Transverse colon (tissue), 4 donors: Measurements from ENCODE around the gene ARL11. TPM values are rescaled to one million over a fixed set of nuclear protein-coding genes. Genes with fewer than 3 reads are reported as not detected.
"Not testable (repeated sequence)": the region's sequence is repeated elsewhere in the genome, so short reads cannot be mapped to it uniquely, and the experiment has no call there.

Source experiments
- DNase-seq: peaks from one replicate; pipeline ENCODE4 v3.0.0-alpha.2; 2019
- H3K27ac ChIP-seq, 4 donors: fragments of 200-600 bp; sonication (generic); 2 replicates each; pipeline ENCODE4 v1.5.1; 2016 to 2018; ENCODE audit warnings: inconsistent platforms in 4 of 4
- H3K27me3 ChIP-seq: fragments of 200-600 bp; sonication (generic); 2 replicates; pipeline ENCODE4 v1.5.1; 2017; ENCODE audit warnings: inconsistent platforms
- H3K36me3 ChIP-seq, 4 donors: fragments of 200-600 bp; sonication (generic); 2 replicates each; pipeline ENCODE4 v1.5.1; 2017 to 2019; ENCODE audit warnings: inconsistent platforms in 4 of 4
- H3K4me1 ChIP-seq, 4 donors: fragments of 200-600 bp; sonication (generic); 2 replicates each; pipeline ENCODE4 v1.5.1; 2017 to 2020; ENCODE audit warnings: inconsistent platforms in 4 of 4
- H3K4me3 ChIP-seq, 4 donors: fragments of 200-600 bp; sonication (generic); 1 replicate in 1 of 4; 2 replicates in 3 of 4; pipeline versions ENCODE4 v1.5.1 to v1.6.1; 2017 to 2019; ENCODE audit warnings: inconsistent platforms in 4 of 4
- H3K9me3 ChIP-seq, 2 donors: fragments of 200-600 bp; sonication (generic); 2 replicates each; pipeline ENCODE4 v1.5.1; 2017 to 2019; ENCODE audit warnings: inconsistent platforms in 2 of 2
- CTCF ChIP-seq, 5 experiments: fragments of 200-600 bp in 3 of 5; fragments of 450-650 bp in 2 of 5; sonication (generic) in 3 of 5; IDR thresholded peaks; 1 replicate in 2 of 5; 2 replicates in 3 of 5; pipeline ENCODE4 v1.5.1; 2016 to 2017; ENCODE audit warnings: antibody characterized with exemption in 5 of 5, inconsistent platforms in 3 of 5, mild to moderate bottlenecking in 2 of 5, moderate library complexity in 1 of 5
- EP300 ChIP-seq: sonication (generic); formaldehyde crosslinking; IDR thresholded peaks from one replicate; pipeline ENCODE4 v1.6.1; 2017; ENCODE audit warnings: antibody characterized with exemption, low read depth
- POLR2A ChIP-seq: fragments of 450-650 bp; IDR thresholded peaks from one replicate; pipeline ENCODE4 v1.6.1; 2016; ENCODE audit warnings: antibody characterized with exemption, mild to moderate bottlenecking, moderate library complexity
- POLR2AphosphoS5 ChIP-seq, 3 donors: sonication (generic); formaldehyde crosslinking; IDR thresholded peaks; one replicate each; pipeline ENCODE4 v1.6.1; 2016; ENCODE audit warnings: antibody characterized with exemption in 3 of 3
- WGBS, 2 donors: methylation state at CpG; one replicate each; pipeline ENCODE4 v1.1.5; 2018; ENCODE audit warnings: low coverage in 1 of 2; 5-methylcytosine and 5-hydroxymethylcytosine counted together
- in situ Hi-C, 4 donors: fragments of 200-750 bp; cut with MboI; loops; one replicate each; pipeline versions ENCODE4 v1.15.0 to v1.15.1; 2017; ENCODE audit warnings: low sequenced_read_pairs in 3 of 4, low pct_ligation_motif_present in 1 of 4, low pct_unique_long_range_greater_than_20kb in 1 of 4
- intact Hi-C: fragments of 100-400 bp; cut with DNase I; formaldehyde crosslinking; loops from one replicate; pipeline ENCODE4 v1.15.1; 2023; ENCODE audit warnings: low total_unique reads
- total RNA-seq, 4 donors: library from RNA; depleted of rRNA; stranded (reverse); fragments of >200 nt; gene quantifications; one replicate each; pipeline ENCODE4 v1.1.0, GENCODE V29; 2016

ARL11 gene
- total RNA-seq, 4 donors from 2014 or later, result 0.68 to 0.79 TPM; not detected in 2

- in situ Hi-C loops, result loop anchor here in 1 of 4 donors (25.0 kb wide), 1 partner anchor 323 kb away; no protein-coding TSS in a partner anchor
- no peaks in the 10 kb centered on the region for H3K9me3 ChIP-seq
- H3K36me3 ChIP-seq, result no peaks in the 10 kb centered on the region
- WGBS, 2 donors, result 83 to 90% methylated on average over 1 of the region's 1 CpG
- H3K27ac ChIP-seq, result no peak overlapping the region
- no peak for DNase-seq
- H3K4me1 ChIP-seq, result peaks cover 0 to 5% (median 0%) of the 10 kb centered on the region in 4 donors
- no peak for TF ChIP-seq POLR2A
- TF ChIP-seq EP300, result no peak
- no peak for TF ChIP-seq CTCF (IDR thresholded peaks at IDR 0.05)
- TF ChIP-seq POLR2AphosphoS5 (IDR thresholded peaks at IDR 0.05), result no peak
- intact Hi-C loops, result no loop called here
- no peaks in the 10 kb centered on the region for H3K27me3 ChIP-seq
- no peak overlapping the region for H3K4me3 ChIP-seq
Observed at GRCh38 chr13:49610176-49610575, 18.1 kb upstream of the ARL11 start.

- H3K36me3 ChIP-seq, H3K4me1 ChIP-seq, H3K4me3 ChIP-seq, H3K9me3 ChIP-seq, intact Hi-C loops, H3K27me3 ChIP-seq, DNase-seq, H3K27ac ChIP-seq: not testable (repeated sequence)
- WGBS, 2 donors, result 95 to 100% methylated on average over 1 to 3 of the region's 3 CpGs
- in situ Hi-C loops, result loop anchor here in 1 of 4 donors (25.0 kb wide), 1 partner anchor 325 kb away; no protein-coding TSS in a partner anchor
Observed at GRCh38 chr13:49612042-49612441, 16.3 kb upstream of the ARL11 start.

GRCh38 chr13:49615836-49616675, 12.3 kb upstream of the ARL11 start:
- 56 to 78% methylated on average over 8 of the region's 8 CpGs for WGBS, 2 donors
- DNase-seq, result no peak
- Histone ChIP-seq H3K27ac (no peak overlapping the region), H3K27me3 (no peaks in the 10 kb centered on the region), H3K4me3 (no peak overlapping the region), H3K9me3 (no peaks in the 10 kb centered on the region), H3K36me3 (no peaks in the 10 kb centered on the region), H3K4me1 (no peaks in the 10 kb centered on the region)
- in situ Hi-C loops, result loop anchor here in 1 of 4 donors (25.0 kb wide), 1 partner anchor 329 kb away; no protein-coding TSS in a partner anchor
- intact Hi-C loops, result no loop called here
- TF ChIP-seq CTCF (IDR thresholded peaks at IDR 0.05) (no peak), POLR2AphosphoS5 (IDR thresholded peaks at IDR 0.05) (no peak), POLR2A (no peak)

GRCh38 chr13:49616676-49617065, 11.6 kb upstream of the ARL11 start:
- 95% methylated on average over 3 of the region's 3 CpGs; no CpG with 5 or more reads in 1 of the 2 donors for WGBS, 2 donors
- Histone ChIP-seq H3K27ac (no peak overlapping the region), H3K27me3 (no peaks in the 10 kb centered on the region), H3K4me1 (no peaks in the 10 kb centered on the region), H3K9me3 (no peaks in the 10 kb centered on the region), H3K36me3 (no peaks in the 10 kb centered on the region), H3K4me3 (no peak overlapping the region)
- no peak for DNase-seq
- in situ Hi-C loops (loop anchor here in 1 of 4 donors (25.0 kb wide), 1 partner anchor 329 kb away; no protein-coding TSS in a partner anchor), intact Hi-C loops (no loop called here)
- no peak for TF ChIP-seq POLR2AphosphoS5 (IDR thresholded peaks at IDR 0.05)
- TF ChIP-seq POLR2A, result no peak
- no peak for TF ChIP-seq EP300
- TF ChIP-seq CTCF (IDR thresholded peaks at IDR 0.05), result no peak
